Spleen (tissue), 7 donors: Measurements from ENCODE around the gene COG6.

ENCODE experiments used
- POLR2A ChIP-seq, 3 donors: fragments of 450-650 bp; IDR thresholded peaks; one replicate each; pipeline ENCODE4 v1.5.1; 2017; ENCODE audit warnings: antibody characterized with exemption in 3 of 3, mild to moderate bottlenecking in 1 of 3
- POLR2AphosphoS5 ChIP-seq, 3 donors: sonication (generic); formaldehyde crosslinking; IDR thresholded peaks; one replicate each; pipeline ENCODE4 v1.5.1; 2017; ENCODE audit warnings: antibody characterized with exemption in 3 of 3
- TF ChIP-seq, protein P1 (sequence below), 11 experiments: fragments of 200-600 bp in 7 of 11; fragments of 450-650 bp in 4 of 11; sonication (generic) in 4 of 11; IDR thresholded peaks in 8 of 11; conservative IDR thresholded peaks in 3 of 11; 1 replicate in 7 of 11; 2 replicates in 4 of 11; pipeline versions ENCODE4 v1.4.0 to v1.8.0; 2016 to 2021; ENCODE audit warnings: antibody characterized with exemption in 11 of 11, inconsistent platforms in 4 of 11, mild to moderate bottlenecking in 1 of 11
- donor health status: DM: no; HTN: no; CAD: no; lungs with moderate emphysema.
- donor health status: DM: no; HTN: no; CAD: no.
- donor health status: DM: no; HTN: no; CAD: no.

DNA sequence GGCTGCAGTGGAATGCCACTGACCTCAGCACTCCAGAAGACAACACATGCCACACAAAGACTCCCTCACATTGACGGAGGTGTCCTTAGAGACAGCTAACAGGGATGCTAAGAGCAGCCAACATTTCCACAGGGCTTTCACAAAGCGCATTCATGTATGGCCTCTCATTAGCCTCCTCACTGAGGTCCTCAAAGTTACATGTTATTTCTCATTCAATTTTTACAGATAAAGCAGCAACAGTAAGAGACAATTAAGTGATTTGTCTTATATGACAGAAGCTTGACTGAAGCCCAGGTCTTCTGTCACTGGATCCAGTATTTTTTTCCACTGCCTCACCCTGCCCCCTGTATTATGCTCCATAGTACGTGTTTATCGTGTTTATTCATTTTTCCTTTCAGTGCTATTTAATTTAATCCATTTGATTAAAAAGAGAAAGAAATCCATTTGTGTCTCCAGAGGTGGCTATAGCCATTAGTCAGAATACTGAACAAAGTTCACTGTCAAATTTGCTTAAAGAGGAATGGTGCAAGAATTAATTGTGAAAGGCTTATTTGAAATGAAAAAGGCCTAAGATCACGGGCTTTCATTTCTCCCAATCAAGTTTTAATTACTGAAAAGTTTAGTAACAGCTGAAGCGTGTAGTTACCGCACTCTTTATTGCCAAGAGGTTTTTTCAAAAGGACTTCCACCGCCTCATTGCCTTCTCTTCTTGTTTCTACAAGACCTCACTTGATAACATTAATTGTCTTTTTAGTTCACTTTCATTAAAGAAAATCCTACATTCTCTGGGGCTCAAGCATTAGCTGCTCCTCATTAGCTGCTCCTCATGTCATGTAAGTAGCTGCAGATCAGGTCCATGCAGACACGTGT, 115.0 kb downstream of the COG6 start:
- TF ChIP-seq, protein P1, sequence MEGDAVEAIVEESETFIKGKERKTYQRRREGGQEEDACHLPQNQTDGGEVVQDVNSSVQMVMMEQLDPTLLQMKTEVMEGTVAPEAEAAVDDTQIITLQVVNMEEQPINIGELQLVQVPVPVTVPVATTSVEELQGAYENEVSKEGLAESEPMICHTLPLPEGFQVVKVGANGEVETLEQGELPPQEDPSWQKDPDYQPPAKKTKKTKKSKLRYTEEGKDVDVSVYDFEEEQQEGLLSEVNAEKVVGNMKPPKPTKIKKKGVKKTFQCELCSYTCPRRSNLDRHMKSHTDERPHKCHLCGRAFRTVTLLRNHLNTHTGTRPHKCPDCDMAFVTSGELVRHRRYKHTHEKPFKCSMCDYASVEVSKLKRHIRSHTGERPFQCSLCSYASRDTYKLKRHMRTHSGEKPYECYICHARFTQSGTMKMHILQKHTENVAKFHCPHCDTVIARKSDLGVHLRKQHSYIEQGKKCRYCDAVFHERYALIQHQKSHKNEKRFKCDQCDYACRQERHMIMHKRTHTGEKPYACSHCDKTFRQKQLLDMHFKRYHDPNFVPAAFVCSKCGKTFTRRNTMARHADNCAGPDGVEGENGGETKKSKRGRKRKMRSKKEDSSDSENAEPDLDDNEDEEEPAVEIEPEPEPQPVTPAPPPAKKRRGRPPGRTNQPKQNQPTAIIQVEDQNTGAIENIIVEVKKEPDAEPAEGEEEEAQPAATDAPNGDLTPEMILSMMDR (IDR thresholded peaks at IDR 0.05 in 8 of 11, conservative IDR thresholded peaks at IDR 0.05 in 3 of 11) = no peak
- TF ChIP-seq POLR2A (IDR thresholded peaks at IDR 0.05) (no peak), POLR2AphosphoS5 (IDR thresholded peaks at IDR 0.05) (no peak)
